ENCODE results near the gene CCDC33. TPM values are rescaled to one million over a fixed set of nuclear protein-coding genes. Genes with fewer than 3 reads are reported as not detected.

Gene CCDC33
- total and polyA plus RNA-seq, 2 donors (not counting 1 experiment from before 2014, with no cell fraction given) = not detected

DNA sequence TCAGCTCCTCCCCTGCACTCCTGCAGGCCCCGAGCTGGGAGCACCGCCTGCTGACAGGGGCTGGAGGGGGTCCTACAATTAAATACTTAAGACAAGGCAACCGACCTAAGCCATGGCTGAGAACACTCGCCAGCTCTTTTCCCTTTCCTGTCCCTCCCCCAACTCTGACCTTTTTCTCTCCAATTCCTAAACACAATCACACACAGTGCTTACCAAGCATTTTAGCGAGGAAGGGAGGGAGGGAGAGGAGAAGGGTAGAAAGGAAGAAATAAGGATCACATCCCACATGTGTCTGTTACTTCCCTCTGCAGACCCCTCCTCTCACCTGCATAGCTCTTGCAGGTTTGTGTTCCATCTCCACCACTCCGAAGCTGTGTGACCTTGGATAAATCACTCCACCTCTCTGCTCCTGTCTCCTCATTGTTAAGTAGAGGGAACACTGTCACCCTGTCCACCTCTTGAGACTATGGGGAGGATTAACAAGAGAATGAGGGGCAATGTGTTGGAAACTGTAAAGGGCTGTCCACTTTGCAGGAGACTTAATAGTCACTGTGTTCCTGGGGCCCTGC, 67.7 kb downstream of the CCDC33 start:
- no peaks in the 10 kb centered on the region for H4K20me1 ChIP-seq (ENCODE audit: control insufficient read depth, insufficient read depth, low read length, poor library complexity, severe bottlenecking)
- H3K27me3 Mint-ChIP-seq = peaks cover 76% of the 10 kb centered on the region
- intact Hi-C loops (cut with micrococcal nuclease) = loop anchor here (1.0 kb wide), 1 partner anchor 177 kb away; no protein-coding TSS in a partner anchor
- H3K4me3 Mint-ChIP-seq = no peak overlapping the region
- POLR2A ChIA-PET = no interaction called here
- no peak overlapping the region for H3K4me3 ChIP-seq (ENCODE audit: control extremely low read depth in 1 of 5, extremely low read depth in 1 of 5, insufficient read depth in 1 of 5, low read depth in 2 of 5, low read length in 4 of 5)
- H3K4me1 ChIP-seq (ENCODE audit: control insufficient read depth in 2 of 2, insufficient read depth in 2 of 2, low read length in 2 of 2) = no peaks in the 10 kb centered on the region
- ATAC-seq (ENCODE audit: low read depth) = no peak
- 38% methylated on average over 3 of the region's 6 CpGs for WGBS (ENCODE audit: insufficient coverage)
- H3K9me3 Mint-ChIP-seq (ENCODE audit: insufficient read depth) = no peaks in the 10 kb centered on the region
- no peak overlapping the region for H3K4me2 ChIP-seq (replicated peaks; ENCODE audit: low read depth, low read length, poor library complexity, severe bottlenecking)
- CTCF ChIA-PET = interaction anchor here (0.8 to 2.3 kb wide), 3 partner anchors 175 to 331 kb away, joined by 3 to 7 read pairs (median 6); no protein-coding TSS in a partner anchor
- H3K9ac ChIP-seq (ENCODE audit: low read length) = no peak overlapping the region
- peaks cover 0 to 2% (median 0%) of the 10 kb centered on the region in 3 donors for H3K9me3 ChIP-seq (ENCODE audit: control extremely low read depth in 1 of 3, control insufficient read depth in 2 of 3, insufficient read depth in 1 of 3, low read length in 2 of 3)
- TF ChIP-seq CTCF (IDR thresholded peaks at IDR 0.05) (no peak), EZH2 (IDR thresholded peaks at IDR 0.05; ENCODE audit: borderline replicate concordance, insufficient read depth, low read depth, low read length, poor library complexity, severe bottlenecking) (no peak)
- H3K79me2 ChIP-seq (ENCODE audit: control insufficient read depth, insufficient read depth, low read length) = no peaks in the 10 kb centered on the region
- no peaks in the 10 kb centered on the region for H3K36me3 ChIP-seq (replicated peaks in 1 of 2; ENCODE audit: control extremely low read depth in 1 of 2, control insufficient read depth in 1 of 2, extremely low read depth in 1 of 2, insufficient read depth in 2 of 2, low read length in 1 of 2)
- H3K27ac Mint-ChIP-seq = no peak overlapping the region
- no peak for DNase-seq
- peaks cover 0 to 46% (median 9%) of the 10 kb centered on the region in 4 experiments for H3K27me3 ChIP-seq (replicated peaks in 1 of 4; ENCODE audit: control extremely low read depth in 1 of 4, control insufficient read depth in 3 of 4, insufficient read depth in 4 of 4, low read length in 3 of 4)
- no peak overlapping the region for H2AFZ ChIP-seq (ENCODE audit: insufficient read depth, low read depth, low read length, poor library complexity, severe bottlenecking)
- no peaks in the 10 kb centered on the region for H3K4me1 Mint-ChIP-seq
- no peak overlapping the region for H3K27ac ChIP-seq (ENCODE audit: low read length in 2 of 2)

DNA sequence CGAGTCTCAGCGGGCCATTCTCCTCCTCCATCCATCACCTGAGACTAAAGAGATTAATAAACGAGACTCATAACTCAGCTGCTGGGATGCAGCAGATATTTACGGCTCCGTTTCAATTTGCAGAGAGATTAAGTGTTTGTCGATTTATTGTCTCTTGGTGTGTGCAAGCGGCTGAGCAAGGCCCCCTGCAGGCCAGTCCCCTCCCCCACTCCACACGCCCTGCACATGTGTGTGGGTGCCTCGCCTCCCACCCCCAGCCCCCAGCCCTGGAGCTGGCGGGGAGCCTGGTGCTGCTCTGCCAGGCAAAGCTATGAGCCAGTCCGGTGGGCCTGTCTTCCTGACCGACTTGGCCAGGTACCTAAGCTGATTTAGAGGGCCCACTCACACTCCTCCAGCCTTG, 68.3 kb downstream of the CCDC33 start:
- DNase-seq (no peak), ATAC-seq (ENCODE audit: low read depth) (no peak)
- no peaks in the 10 kb centered on the region for H4K20me1 ChIP-seq (ENCODE audit: control insufficient read depth, insufficient read depth, low read length, poor library complexity, severe bottlenecking)
- POLR2A ChIA-PET = no interaction called here
- 79% methylated on average over 9 of the region's 12 CpGs for WGBS (ENCODE audit: insufficient coverage)
- Mint-ChIP-seq H3K27me3 (peaks cover 81% of the 10 kb centered on the region), H3K4me3 (no peak overlapping the region), H3K4me1 (no peaks in the 10 kb centered on the region), H3K9me3 (ENCODE audit: insufficient read depth) (no peaks in the 10 kb centered on the region), H3K27ac (no peak overlapping the region)
- no peak overlapping the region for H3K4me2 ChIP-seq (replicated peaks; ENCODE audit: low read depth, low read length, poor library complexity, severe bottlenecking)
- H2AFZ ChIP-seq (ENCODE audit: insufficient read depth, low read depth, low read length, poor library complexity, severe bottlenecking) = no peak overlapping the region
- H3K4me1 ChIP-seq (ENCODE audit: control insufficient read depth in 2 of 2, insufficient read depth in 2 of 2, low read length in 2 of 2) = no peaks in the 10 kb centered on the region
- no peak overlapping the region for H3K9ac ChIP-seq (ENCODE audit: low read length)
- no peaks in the 10 kb centered on the region for H3K36me3 ChIP-seq (replicated peaks in 1 of 2; ENCODE audit: control extremely low read depth in 1 of 2, control insufficient read depth in 1 of 2, extremely low read depth in 1 of 2, insufficient read depth in 2 of 2, low read length in 1 of 2)
- intact Hi-C loops (cut with micrococcal nuclease) = no loop called here
- TF ChIP-seq EZH2 (IDR thresholded peaks at IDR 0.05; ENCODE audit: borderline replicate concordance, insufficient read depth, low read depth, low read length, poor library complexity, severe bottlenecking) (no peak), CTCF (IDR thresholded peaks at IDR 0.05) (no peak)
- H3K9me3 ChIP-seq (ENCODE audit: control extremely low read depth in 1 of 3, control insufficient read depth in 2 of 3, insufficient read depth in 1 of 3, low read length in 2 of 3) = no peaks in the 10 kb centered on the region
- peaks cover 0 to 40% (median 9%) of the 10 kb centered on the region in 4 experiments for H3K27me3 ChIP-seq (replicated peaks in 1 of 4; ENCODE audit: control extremely low read depth in 1 of 4, control insufficient read depth in 3 of 4, insufficient read depth in 4 of 4, low read length in 3 of 4)
- no peak overlapping the region for H3K27ac ChIP-seq (ENCODE audit: low read length in 2 of 2)
- H3K79me2 ChIP-seq (ENCODE audit: control insufficient read depth, insufficient read depth, low read length) = no peaks in the 10 kb centered on the region
- CTCF ChIA-PET = interaction anchor here (1.7 to 2.3 kb wide), 2 partner anchors 176 to 178 kb away, joined by 6 to 7 read pairs; no protein-coding TSS in a partner anchor
- H3K4me3 ChIP-seq (ENCODE audit: control extremely low read depth in 1 of 5, extremely low read depth in 1 of 5, insufficient read depth in 1 of 5, low read depth in 2 of 5, low read length in 4 of 5) = no peak overlapping the region
